CD14-positive monocyte (primary cell): Measurements from ENCODE around the gene GLT6D1. TPM values are rescaled to one million over a fixed set of nuclear protein-coding genes. Genes with fewer than 3 reads are reported as not detected.

Experiments
- DNase-seq, 3 donors: peaks; one replicate each; pipeline ENCODE4 v3.0.0-alpha.2; 2011 to 2022
- H2AFZ ChIP-seq: 2 replicates; pipeline ENCODE4 v1.6.0; 2012; ENCODE audit warnings: mild to moderate bottlenecking, low read depth, low read length, inconsistent platforms; ENCODE audit not compliant: insufficient read depth, poor library complexity, severe bottlenecking
- H3K27ac ChIP-seq, 2 donors: 1 replicate in 1 of 2; 2 replicates in 1 of 2; pipeline ENCODE4 v1.5.1; 2012 to 2013; ENCODE audit warnings: low read length in 2 of 2, control low read depth in 1 of 2, inconsistent platforms in 1 of 2, low read depth in 1 of 2, mild to moderate bottlenecking in 1 of 2
- H3K27me3 ChIP-seq, 2 donors: one replicate each; pipeline versions ENCODE4 v1.6.0 to v1.6.1; 2011 to 2013; ENCODE audit warnings: low read length in 2 of 2; ENCODE audit not compliant: control insufficient read depth in 2 of 2, insufficient read depth in 2 of 2
- H3K36me3 ChIP-seq, 2 donors: replicated peaks in 1 of 2; 1 replicate in 1 of 2; 2 replicates in 1 of 2; pipeline versions ENCODE4 v1.5.1 to v1.6.1; 2012 to 2013; ENCODE audit warnings: low read length in 2 of 2, control low read depth in 1 of 2, inconsistent platforms in 1 of 2, mild to moderate bottlenecking in 1 of 2; ENCODE audit not compliant: insufficient read depth in 2 of 2, control insufficient read depth in 1 of 2
- H3K4me1 ChIP-seq, 2 donors: 1 replicate in 1 of 2; 2 replicates in 1 of 2; pipeline versions ENCODE4 v1.5.1 to v1.6.1; 2012 to 2013; ENCODE audit warnings: low read length in 2 of 2, control low read depth in 1 of 2, inconsistent platforms in 1 of 2, mild to moderate bottlenecking in 1 of 2, moderate library complexity in 1 of 2; ENCODE audit not compliant: insufficient read depth in 2 of 2, control insufficient read depth in 1 of 2
- H3K4me2 ChIP-seq: replicated peaks from 2 replicates; pipeline ENCODE3; 2012; ENCODE audit warnings: low read length, moderate library complexity, mild to moderate bottlenecking; ENCODE audit not compliant: poor library complexity, severe bottlenecking; ENCODE audit errors: extremely low read depth
- H3K4me3 ChIP-seq, 3 experiments: fragments of 200-600 bp in 1 of 3; sonication (generic) in 1 of 3; replicated peaks in 1 of 3; 1 replicate in 2 of 3; 2 replicates in 1 of 3; pipeline ENCODE4 v1.5.1; 2011 to 2013; ENCODE audit warnings: low read length in 3 of 3, mild to moderate bottlenecking in 3 of 3, control low read depth in 2 of 3, low read depth in 2 of 3, inconsistent platforms in 1 of 3, moderate library complexity in 1 of 3
- H3K79me2 ChIP-seq: 2 replicates; pipeline ENCODE4 v1.6.0; 2012; ENCODE audit warnings: mild to moderate bottlenecking, control low read depth, inconsistent platforms, low read length, moderate library complexity; ENCODE audit not compliant: insufficient read depth
- H3K9ac ChIP-seq: 2 replicates; pipeline ENCODE4 v1.6.0; 2017; ENCODE audit warnings: low read length, mild to moderate bottlenecking; ENCODE audit not compliant: insufficient read depth, poor library complexity, severe bottlenecking
- H3K9me3 ChIP-seq, 2 donors: replicated peaks in 1 of 2; 1 replicate in 1 of 2; 2 replicates in 1 of 2; pipeline versions ENCODE4 v1.5.1 to v1.6.1; 2012 to 2013; ENCODE audit warnings: low read length in 2 of 2, control low read depth in 1 of 2; ENCODE audit not compliant: control insufficient read depth in 1 of 2, insufficient read depth in 1 of 2
- H4K20me1 ChIP-seq: 2 replicates; pipeline ENCODE4 v1.6.0; 2012; ENCODE audit warnings: mild to moderate bottlenecking, low read length, control low read depth, moderate library complexity; ENCODE audit not compliant: insufficient read depth
- H3K27ac Mint-ChIP-seq, 7 donors: one replicate each; pipeline ENCODE4 v1.8.0; 2020; ENCODE audit warnings: mild to moderate bottlenecking in 7 of 7, mixed read lengths in 7 of 7, moderate library complexity in 6 of 7, inconsistent platforms in 2 of 7
- H3K27me3 Mint-ChIP-seq, 3 donors: one replicate each; pipeline ENCODE4 v1.8.0; 2021 to 2022; ENCODE audit warnings: low read depth in 3 of 3, mild to moderate bottlenecking in 3 of 3, mixed read lengths in 3 of 3, moderate library complexity in 3 of 3, inconsistent platforms in 1 of 3
- H3K36me3 Mint-ChIP-seq, 2 donors: one replicate each; pipeline ENCODE4 v1.8.0; 2020; ENCODE audit warnings: mixed read lengths in 2 of 2, inconsistent platforms in 1 of 2, mild to moderate bottlenecking in 1 of 2
- H3K4me1 Mint-ChIP-seq: one replicate; pipeline ENCODE4 v1.8.0; 2020; ENCODE audit warnings: mild to moderate bottlenecking, mixed read lengths
- H3K4me3 Mint-ChIP-seq, 2 donors: one replicate each; pipeline ENCODE4 v1.8.0; 2020; ENCODE audit warnings: mild to moderate bottlenecking in 2 of 2, mixed read lengths in 2 of 2, moderate library complexity in 1 of 2
- H3K9me3 Mint-ChIP-seq, 7 donors: one replicate each; pipeline ENCODE4 v1.8.0; 2020 to 2022; ENCODE audit warnings: mixed read lengths in 7 of 7, mild to moderate bottlenecking in 6 of 7, moderate library complexity in 6 of 7, inconsistent platforms in 2 of 7
- WGBS: methylation state at CpG from one replicate; pipeline ENCODE4 v1.1.5; 2013; ENCODE audit warnings: missing lambda C conversion rate; ENCODE audit not compliant: insufficient coverage; 5-methylcytosine and 5-hydroxymethylcytosine counted together
- intact Hi-C, 2 donors: fragments of 100-400 bp; cut with micrococcal nuclease; formaldehyde crosslinking; loops; one replicate each; pipeline versions ENCODE4 v1.15.0 to v1.15.1; 2023
- polyA plus RNA-seq, 3 donors: library from polyadenylated mRNA; depleted of rRNA in 1 of 3; unstranded in 2 of 3; stranded (reverse) in 1 of 3; fragments of 300-500 nt in 2 of 3; fragments of >200 nt in 1 of 3; fragmentation: Illumina TruSeq in 2 of 3; gene quantifications; 1 replicate in 2 of 3; 2 replicates in 1 of 3; pipeline ENCODE4 v1.2.3, GENCODE V29; 2012 to 2021
- TF ChIP-seq, protein P1 (sequence below): fragments of 200-600 bp; IDR thresholded peaks from one replicate; pipeline ENCODE4 v1.8.0; 2022; ENCODE audit warnings: antibody characterized with exemption, mild to moderate bottlenecking

The GLT6D1 gene
- polyA plus RNA-seq, 3 donors: not detected

DNA sequence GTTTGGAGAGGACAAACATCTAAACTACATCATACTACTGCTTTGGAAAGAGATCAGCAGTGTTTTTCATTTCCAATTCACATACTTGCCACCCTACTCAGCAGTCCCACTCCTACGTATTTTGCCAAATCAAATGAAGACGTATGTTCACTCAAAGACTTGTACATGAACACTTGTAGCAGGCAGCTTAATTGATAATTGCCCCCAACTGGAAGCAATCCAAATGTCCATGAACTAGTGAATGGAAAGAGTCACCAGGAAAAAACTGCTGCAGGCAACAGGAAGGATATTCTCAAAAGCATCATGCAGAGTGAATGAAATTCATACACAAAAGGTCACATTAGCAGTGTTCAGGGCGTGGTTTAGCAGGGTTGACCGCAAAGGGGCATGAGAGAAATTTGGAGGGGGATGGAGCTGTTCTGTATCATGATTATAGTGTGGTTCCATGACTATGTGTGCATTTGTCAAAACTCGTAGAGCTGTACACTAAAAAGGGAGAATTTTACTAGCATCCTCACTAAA lies 39.0 kb downstream of the GLT6D1 start:
- Histone ChIP-seq H3K9ac (no peak overlapping the region), H3K4me1 (no peaks in the 10 kb centered on the region), H3K79me2 (no peaks in the 10 kb centered on the region), H3K4me3 (no peak overlapping the region), H4K20me1 (no peaks in the 10 kb centered on the region), H3K4me2 (no peak overlapping the region), H2AFZ (no peak overlapping the region), H3K27ac (no peak overlapping the region), H3K36me3 (no peaks in the 10 kb centered on the region), H3K9me3 (no peaks in the 10 kb centered on the region), H3K27me3 (peaks cover 0 to 3% of the 10 kb centered on the region in 2 donors)
- Mint-ChIP-seq H3K27me3 (peaks cover 6 to 15% (median 10%) of the 10 kb centered on the region in 3 donors), H3K9me3 (peaks cover 0 to 4% (median 3%) of the 10 kb centered on the region in 7 donors), H3K36me3 (no peaks in the 10 kb centered on the region), H3K27ac (no peak overlapping the region), H3K4me1 (no peaks in the 10 kb centered on the region), H3K4me3 (no peak overlapping the region)
- intact Hi-C loops: loop anchor here in 1 of 2 donors (10.0 kb wide), 1 partner anchor 684 kb away; no protein-coding TSS in a partner anchor
- 80% methylated on average over 4 of the region's 5 CpGs for WGBS
- DNase-seq: no peak
- TF ChIP-seq, protein P1, sequence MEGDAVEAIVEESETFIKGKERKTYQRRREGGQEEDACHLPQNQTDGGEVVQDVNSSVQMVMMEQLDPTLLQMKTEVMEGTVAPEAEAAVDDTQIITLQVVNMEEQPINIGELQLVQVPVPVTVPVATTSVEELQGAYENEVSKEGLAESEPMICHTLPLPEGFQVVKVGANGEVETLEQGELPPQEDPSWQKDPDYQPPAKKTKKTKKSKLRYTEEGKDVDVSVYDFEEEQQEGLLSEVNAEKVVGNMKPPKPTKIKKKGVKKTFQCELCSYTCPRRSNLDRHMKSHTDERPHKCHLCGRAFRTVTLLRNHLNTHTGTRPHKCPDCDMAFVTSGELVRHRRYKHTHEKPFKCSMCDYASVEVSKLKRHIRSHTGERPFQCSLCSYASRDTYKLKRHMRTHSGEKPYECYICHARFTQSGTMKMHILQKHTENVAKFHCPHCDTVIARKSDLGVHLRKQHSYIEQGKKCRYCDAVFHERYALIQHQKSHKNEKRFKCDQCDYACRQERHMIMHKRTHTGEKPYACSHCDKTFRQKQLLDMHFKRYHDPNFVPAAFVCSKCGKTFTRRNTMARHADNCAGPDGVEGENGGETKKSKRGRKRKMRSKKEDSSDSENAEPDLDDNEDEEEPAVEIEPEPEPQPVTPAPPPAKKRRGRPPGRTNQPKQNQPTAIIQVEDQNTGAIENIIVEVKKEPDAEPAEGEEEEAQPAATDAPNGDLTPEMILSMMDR: no peak

DNA sequence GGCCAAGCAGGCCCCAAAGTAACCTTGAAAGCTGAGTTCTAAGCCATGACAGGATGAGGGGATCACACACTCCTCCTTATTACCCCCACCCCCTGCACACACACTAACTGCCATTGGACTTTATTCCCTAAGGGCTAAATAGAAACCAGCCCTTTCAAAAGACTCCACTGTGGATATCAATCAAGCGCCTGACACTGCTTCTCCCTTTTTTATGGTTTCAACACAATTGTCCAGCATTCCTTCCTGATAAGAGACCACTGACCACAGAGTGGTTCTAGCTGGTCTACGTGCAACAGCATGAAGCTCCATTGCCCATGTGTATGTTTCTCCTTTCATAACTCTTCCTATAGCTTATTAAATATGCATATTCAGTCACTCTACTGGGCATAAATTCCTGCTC lies 43.1 kb downstream of the GLT6D1 start:
- H3K36me3 ChIP-seq: no peaks in the 10 kb centered on the region
- H3K27me3 ChIP-seq: peaks cover 0 to 3% of the 10 kb centered on the region in 2 donors
- no peak overlapping the region for H3K4me2 ChIP-seq
- Mint-ChIP-seq H3K4me1 (no peaks in the 10 kb centered on the region), H3K27me3 (peaks cover 6 to 8% (median 6%) of the 10 kb centered on the region in 3 donors), H3K36me3 (no peaks in the 10 kb centered on the region), H3K4me3 (no peak overlapping the region), H3K27ac (peak overlapping the region in 1 of 7 donors; percentile 15), H3K9me3 (peaks cover 0 to 4% (median 3%) of the 10 kb centered on the region in 7 donors)
- intact Hi-C loops: no loop called here
- no peak for DNase-seq
- H4K20me1 ChIP-seq: no peaks in the 10 kb centered on the region
- H3K4me1 ChIP-seq: no peaks in the 10 kb centered on the region
- TF ChIP-seq, protein P1: no peak
- WGBS: 38% methylated on average over 1 of the region's 2 CpGs
- H3K4me3 ChIP-seq: no peak overlapping the region
- no peak overlapping the region for H2AFZ ChIP-seq
- H3K27ac ChIP-seq: no peak overlapping the region
- no peaks in the 10 kb centered on the region for H3K79me2 ChIP-seq
- H3K9me3 ChIP-seq: no peaks in the 10 kb centered on the region
- no peak overlapping the region for H3K9ac ChIP-seq
